NCI-H1694 treated with DMSO at 0.1 percent for 48 hours (cell line): Measurements from ENCODE around the gene RPE65.
"Not testable (repeated sequence)": the region's sequence is repeated elsewhere in the genome, so short reads cannot be mapped to it uniquely, and the experiment has no call there.

ENCODE experiments used
- DNase-seq: peaks from one replicate; lab custom pipeline; 2025; lab: John Stamatoyannopoulos, UW

RPE65 gene

DNA sequence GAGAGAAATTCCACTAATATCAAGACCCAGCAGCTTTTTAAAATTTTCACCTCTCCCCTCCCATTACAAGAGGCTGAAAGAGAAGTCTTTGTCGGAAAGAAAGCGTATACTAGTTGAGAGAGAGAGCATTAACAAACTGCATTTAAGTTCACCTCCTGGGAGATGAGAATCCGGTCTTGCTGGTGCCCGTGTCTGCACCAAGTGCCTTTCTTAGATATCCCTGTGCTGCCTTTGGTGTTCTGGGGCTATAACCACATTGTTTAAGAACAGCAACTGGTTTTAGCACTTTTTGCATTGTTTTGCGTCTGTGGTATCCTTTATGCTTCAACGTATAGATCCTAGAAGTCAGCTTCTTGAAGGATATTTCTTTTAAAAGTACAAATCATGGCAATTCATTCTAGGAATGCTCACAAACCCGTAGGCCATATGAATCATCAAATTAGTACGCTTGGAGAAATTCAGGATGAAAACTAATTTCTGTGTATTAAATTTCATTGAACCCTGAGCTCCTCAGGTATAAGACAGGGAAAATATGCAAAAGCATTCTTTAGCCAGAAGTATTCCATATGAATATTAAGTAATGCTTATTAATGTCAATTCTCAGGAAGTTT, 3.4 kb upstream of the RPE65 start:
- DNase-seq, result no peak

DNA sequence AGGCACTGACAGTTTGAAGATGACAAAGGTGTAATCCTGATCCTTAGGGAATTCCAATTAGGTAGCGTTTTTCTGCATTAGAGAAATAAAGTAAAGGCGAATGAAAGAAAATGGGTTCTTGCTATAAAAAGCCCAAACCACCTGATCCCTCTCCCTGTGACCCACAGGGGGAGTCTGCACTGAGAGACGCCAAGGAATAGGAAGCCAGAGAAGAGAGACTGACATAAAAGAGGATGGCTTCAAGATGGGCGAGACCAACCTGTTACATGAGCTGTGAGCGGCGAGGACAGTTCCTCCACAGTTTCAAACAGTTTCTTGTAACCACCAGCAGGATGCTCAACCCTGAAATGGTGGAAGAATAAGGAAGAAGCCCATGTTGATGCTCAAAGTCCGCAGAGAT, 1.4 kb downstream of the RPE65 start:
- DNase-seq, result no peak

DNA sequence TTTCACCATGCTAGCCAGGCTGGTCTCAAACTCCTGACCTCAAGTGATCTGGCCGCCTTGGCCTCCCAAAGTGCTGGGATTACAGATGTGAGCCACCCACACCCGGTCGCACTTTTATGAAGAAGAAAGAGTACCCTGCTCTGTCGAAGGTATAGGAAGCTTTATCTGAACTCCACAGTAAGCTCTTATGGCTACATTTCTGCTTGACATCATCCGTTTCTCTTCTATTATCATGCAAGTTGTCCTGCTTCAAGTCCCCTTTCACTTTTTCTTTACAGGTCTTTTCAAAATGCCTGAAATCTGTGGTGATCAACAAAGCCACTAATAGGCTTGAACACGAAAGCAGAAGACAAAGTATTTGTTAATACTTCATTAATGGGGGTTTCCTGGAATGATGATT, 4.0 kb downstream of the RPE65 start:
- DNase-seq, result no peak

DNA sequence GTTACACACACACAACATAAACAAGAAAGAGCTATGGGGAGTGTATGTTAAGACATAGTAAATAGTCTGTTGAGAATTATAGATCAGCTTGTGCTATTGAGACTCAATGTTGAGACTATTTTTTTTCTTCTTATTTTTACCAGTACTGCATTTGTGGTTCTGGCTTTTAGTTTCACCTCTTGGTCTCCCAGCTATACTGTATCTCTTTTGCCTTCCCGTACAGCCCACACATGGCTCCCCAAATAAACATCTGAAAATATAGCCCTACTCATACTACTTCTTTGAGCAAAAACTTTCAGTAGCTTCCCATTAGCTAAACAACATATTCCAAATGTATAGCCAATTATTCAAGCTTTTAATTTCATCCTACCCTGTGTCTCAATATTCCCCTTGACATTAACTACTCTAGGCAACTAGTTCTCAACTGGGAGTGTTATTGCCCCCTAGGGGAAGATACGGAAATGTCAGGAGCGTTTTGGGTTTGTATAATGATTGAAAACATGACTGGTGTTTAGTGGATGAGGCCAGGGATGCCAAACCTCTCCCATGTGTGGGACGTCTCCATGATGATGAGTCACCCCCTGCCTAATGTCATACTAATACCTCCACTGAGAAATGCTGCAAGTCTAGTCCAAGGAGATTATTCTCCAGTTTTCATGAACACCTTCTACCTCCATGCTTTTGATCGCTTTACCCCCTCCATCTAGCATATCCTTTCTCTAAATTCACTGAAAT, 6.8 kb downstream of the RPE65 start:
- DNase-seq, result peak; percentile 49

DNA sequence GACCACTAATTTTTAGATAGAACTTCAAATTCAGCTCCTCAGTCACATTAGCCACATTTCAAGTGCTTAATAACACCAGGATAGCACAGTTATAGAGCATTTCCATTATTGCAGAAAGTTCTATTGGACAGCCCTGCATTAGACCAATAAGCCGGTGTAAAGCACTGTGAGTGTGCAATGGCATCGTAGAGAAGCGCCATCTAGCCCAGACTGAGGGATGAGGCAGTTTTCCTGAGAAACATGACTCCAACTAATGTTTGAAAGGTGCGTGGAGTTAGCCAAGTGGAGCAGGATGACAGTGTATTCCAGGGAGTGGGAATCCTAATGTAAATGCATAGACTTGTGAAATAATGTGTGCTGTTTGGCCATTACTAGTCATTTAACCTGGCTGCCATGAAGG, 7.7 kb downstream of the RPE65 start:
- DNase-seq, result no peak

DNA sequence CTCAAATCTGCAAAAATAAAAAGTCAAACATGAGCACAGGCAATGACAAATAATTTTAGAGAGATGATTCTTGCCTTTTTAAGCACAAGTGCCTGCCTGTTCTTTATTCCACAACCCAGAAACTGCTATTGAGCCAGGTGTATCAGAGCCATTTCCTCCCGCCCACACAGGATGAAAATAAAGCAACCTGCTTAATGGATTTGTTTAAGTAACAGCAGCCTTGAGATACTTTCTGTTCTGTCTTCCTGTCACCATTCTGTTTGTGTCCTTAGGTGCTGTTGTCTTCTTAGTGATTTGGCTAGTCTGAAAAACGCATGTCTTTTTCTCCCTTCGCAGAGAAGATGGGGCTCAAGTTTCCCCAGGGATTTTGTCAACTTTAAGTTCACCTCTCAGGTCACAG, 11.4 kb downstream of the RPE65 start:
- DNase-seq, result no peak

DNA sequence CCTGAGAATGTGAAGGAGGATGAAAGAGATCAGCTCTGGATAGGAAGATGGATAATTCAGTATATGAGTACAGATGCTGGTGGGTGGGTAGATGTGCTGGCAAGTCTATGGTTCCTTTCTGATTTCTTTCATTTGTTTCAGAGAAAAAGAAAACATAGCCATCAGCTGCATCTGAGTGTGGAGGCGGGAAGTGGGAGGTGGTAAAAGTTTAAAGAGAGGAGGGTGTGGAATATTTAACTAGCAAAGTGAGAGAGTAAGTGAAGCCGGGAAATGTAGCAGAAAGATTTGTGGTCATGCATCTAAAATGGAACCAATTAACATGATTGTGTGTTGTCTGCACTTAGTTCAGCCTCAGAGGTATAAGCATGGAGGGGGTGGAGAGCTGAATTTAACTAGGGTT, 16.4 kb downstream of the RPE65 start:
- no peak for DNase-seq

DNA sequence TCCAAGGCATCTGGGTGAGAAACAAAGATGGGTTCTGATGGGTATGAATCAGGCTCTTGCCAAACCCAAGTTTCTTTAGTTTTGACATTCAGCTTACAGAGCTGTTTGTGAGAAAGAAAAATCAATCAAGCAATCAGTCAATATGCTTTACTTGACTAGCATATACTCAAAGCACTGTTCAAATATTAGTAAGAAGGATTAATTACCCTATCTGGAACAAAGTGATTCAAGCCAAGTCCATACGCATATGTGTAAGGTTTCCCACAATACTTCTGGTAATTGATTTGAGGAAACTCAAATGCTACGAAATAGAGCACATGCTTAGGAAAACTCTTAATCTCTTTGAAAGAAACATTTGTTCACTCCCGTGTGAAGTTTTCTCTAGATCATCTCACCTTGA, 18.7 kb downstream of the RPE65 start:
- no peak for DNase-seq

DNA sequence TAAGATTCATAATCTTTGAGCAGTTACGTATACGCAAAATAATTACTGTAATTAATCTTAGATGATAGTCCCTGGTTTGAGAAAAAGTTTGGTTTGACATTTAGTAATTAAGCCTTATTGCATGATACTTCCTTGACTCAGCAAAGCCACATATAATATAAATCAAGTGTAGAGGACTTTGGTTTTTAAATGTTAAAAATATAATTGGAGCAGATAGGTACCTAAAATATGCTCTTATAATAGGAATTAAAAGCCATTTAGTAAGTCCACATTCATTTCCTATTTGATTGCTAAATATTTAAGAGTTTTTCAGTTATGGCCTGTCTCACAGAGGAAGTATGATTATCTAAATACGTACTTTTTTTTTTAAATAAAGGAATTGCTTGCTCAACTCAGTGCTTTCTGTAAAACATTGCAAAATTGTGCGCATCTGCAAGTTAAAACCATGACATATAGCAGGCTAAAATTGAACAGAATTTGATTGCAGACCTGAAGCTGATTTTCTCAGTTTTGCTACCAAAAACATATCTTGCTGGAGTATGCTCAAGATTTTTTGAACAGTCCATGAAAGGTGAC, 20.4 kb downstream of the RPE65 start:
- no peak for DNase-seq

DNA sequence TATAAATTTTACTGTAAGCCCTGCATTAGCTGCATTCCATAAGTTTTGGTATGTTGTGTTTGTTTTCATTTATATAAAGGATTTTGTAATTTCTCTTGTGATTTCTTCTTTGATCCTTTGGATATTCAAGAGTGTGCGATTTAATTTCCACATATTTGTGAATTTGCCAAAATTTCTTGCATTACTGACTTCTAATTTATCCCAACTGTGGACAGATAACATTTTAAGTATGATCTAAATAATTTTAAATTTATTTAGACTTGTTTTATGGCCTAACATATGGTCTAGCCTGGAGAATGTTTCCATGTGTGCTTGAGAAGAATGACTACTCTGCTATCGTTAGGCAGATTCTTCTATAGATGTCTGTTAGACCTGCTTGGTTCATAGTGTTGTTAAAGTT, 23.2 kb downstream of the RPE65 start:
- no peak for DNase-seq

DNA sequence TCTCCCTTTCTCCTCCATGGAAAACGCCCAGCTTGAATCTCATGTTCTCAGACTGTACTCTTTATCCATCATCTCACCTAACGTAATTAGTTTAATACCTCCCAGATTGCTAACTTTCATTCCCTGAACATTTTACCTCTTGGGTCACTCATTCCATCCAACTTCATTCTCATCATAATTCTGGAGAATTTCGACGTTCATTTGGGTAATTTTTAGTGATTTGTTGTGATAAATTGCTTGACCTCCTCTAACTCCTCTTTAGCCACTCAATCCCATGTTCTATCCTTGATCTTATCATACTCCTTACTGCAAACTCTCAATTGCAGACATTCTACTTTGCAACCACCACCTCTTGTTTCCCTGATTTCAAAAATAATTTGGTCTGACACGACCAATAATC, 28.4 kb downstream of the RPE65 start:
- no peak for DNase-seq

DNA sequence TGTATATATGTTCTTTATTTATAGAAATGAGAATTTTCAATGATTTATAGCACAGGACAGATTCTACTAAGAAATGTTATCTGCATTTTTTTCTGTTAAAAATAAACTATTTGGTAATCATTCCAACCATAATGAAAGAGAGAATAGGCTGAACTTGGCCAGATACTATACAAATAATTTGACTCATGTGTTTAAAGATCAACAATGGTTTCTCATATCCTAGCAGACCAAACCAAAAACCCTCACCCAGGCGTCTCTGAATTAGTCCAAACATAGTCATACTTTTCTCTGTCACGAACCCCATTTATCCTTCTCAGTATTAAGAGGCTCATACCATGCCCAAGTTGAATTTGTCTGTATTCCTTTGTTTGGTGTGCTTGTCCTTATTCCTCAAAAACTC, 40.3 kb downstream of the RPE65 start:
- no peak for DNase-seq

DNA sequence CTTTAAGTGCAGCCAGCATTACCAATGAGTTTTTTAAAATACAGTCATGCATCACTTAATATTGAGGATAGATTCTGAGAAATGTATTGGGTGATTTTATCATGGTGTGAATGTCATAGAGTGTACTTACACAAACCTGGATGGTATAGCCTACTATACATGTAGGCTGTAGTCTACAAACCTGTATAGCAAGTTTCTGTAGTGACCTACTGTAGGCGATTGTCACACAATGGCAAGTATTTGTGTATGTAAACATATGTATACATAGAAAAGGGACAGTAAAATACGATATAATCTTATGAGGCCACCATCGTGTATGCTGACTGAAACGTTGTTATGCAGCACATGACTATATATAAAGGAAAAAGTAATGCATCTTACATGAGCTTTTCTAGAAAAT, 48.2 kb downstream of the RPE65 start:
- DNase-seq, result no peak

DNA sequence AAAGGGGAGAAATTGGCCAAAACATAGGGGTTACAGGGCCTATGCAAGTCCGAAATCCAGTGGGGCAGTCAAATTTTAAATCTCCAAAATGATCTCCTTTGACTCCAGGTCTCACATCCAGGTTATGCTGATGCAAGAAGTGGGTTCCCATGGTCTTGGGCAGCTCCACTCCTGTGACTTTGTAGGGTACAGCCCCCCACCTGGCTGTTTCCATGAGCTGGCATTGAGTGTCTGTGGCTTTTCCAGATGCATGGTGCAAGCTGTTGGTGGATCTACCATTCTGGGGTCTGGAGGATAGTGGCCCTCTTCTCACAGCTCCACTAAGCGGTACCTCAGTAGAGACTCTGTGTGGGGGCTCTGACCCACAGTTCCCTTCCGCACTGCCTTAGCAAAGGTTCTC, 54.2 kb downstream of the RPE65 start:
- DNase-seq, result not testable (repeated sequence)

DNA sequence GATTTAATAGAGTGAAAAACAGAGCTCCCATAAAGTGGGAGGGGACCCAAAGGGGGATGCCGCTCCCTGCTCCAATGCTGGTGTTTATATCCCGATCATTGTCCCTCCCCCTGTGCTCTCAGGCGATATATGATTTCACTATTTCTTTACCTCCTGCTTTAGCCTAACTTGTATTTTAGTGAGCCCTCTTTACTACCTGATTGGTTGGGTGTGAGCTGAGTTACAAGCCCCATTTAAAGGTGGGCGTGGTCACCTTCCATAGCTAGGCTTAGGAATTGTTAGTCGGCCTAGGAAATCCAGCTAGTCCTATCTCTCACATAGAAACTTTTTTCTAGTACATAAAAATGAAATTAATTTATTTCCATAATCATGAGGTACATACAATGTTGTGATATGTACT, 57.3 kb downstream of the RPE65 start:
- not testable (repeated sequence) for DNase-seq

DNA sequence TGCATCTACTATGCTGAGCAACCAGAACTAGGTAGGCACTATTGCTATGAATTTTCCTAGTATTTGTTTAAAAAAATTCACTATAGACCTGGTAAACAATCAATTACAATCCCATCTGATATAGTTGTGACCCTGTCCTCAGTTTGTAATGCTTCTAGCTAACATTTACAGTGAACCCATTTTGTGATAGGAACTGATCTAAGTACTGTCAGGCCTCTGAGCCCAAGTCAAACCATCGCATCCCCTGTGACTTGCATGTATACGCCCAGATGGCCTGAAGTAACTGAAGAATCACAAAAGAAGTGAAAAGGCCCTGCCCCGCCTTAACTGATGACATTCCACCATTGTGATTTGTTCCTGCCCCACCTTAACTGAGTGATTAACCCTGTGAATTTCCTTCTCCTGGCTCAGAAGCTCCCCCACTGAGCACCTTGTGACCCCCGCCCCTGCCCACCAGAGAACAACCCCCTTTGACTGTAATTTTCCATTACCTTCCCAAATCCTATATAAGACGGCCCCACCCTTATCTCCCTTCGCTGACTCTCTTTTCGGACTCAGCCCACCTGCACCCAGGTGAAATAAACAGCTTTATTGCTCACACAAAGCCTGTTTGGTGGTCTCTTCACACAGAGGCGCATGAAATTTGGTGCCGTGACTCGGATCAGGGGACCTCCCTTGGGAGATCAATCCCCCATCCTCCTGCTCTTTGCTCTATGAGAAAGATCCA, 63.8 kb downstream of the RPE65 start:
- not testable (repeated sequence) for DNase-seq

DNA sequence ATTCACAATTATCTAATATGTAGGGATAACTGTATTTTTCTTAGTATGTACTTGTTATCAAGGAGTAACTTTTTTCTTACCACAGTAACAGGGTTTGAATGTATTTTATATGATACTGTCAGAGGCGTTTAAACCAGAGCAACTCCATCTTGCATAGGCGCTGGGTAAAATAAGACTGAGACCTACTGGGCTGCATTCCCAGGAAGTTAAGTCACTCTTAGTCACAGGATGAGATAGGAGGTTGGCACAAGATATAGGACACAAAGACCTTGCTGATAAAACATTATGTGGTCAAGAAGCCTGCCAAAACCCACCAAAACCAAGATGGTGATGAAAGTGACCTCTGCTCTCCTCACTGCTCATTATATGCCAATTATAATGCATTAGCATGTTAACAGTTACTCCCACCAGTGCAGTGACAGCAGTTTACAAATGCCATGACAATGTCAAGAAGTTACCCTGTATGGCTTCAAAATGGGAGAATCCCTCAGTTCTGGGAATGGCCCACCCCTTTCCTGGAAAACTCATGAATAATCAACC, 64.8 kb downstream of the RPE65 start:
- no peak for DNase-seq

DNA sequence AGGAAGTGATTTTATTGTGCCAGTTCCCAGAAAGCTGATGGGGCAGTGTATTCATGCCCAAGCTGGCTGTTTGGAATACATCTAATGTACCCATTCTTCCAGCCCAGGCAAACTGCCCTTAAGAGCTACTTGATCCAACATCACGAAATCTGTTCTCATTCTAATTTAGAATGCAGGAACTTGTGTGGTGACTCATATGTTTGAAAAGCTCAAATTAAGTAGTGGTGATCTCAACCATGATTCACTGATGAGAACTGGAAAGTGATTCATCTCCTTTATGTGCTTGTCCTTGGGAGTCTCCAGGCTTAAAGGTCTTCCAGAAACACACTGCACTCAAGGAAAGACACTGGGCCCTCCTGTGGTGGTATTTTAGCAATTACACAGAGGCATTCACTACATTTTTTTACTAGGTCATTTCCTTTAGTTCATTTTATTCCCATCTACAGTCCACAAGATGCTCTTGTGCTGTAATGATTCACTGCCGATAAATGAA, 65.4 kb downstream of the RPE65 start:
- DNase-seq, result no peak

DNA sequence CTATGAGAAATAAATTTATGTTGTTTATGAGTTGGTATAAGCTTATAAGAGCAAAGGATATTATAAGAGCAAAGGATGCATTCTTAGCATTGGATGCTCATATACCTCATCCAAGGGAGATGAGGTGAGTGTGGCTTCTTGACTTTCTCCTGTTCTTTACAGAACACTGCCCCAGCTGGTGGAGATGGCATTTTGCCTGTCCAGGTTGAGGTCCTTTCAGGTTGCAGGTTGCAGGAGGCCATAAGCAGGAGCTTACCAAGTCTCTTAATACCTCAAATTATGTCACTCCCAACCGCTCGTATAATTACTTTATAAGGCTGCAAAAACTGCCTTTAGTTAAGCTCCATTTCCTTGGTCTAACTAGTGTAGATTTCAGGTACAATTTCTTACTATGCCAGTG, 66.7 kb downstream of the RPE65 start:
- no peak for DNase-seq

DNA sequence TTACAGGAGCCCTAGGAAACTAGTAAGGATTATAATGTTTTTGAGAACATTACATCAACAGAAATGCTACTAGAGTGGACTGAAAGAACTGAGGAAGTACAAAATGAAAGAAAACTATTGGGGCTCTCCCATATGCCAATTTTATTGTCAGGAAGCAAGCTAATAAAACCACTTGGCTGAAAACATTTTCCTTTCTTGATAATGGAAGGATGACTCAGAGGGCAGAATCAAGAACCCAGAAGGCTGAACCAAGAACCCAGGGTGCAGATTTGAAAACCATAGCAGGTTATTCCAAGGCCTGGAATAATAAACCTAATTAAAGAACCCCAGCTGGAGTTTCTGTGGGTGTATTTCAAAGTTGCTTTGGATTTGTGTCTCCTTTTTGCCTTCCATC, 70.7 kb downstream of the RPE65 start:
- DNase-seq, result no peak
